ENCODE measurements around the gene EYA3.

DNA sequence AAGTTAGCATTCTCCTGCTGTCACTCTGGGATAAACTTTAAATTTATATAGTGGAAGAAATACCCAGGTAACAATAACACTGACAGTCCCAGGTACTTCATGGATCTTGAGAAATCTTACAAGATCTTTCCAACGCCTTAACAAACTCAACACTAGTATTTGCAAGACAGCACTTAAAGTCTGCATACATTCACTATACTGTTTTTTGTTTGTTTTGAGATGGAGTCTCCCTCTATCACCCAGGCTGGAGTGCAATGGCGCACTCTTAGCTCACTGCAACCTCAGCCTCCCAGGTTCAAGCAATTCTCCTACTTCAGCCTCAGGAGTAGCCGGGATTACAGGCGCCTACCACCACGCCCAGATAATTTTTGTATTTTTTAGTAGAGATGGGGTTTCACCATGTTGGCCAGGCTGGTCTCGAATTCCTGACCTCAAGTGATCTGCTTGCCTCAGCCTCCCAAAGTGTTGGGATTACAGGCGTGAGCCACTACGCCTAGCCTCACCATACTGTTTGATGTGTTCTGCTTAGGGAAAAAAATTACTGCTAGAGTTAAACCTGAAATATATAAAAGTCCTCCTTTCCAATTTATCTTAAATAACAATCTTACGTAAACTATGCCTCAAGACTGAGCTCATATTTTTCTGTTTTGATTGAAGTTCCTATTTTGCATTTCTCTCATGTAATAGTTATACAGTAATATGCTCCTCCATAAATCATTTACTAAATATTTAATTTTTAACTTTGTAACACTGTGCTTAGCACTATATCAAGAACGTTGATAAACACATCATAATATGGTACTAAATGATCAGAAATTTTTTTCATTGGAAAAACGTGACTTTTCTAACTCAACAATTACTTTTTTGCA is 17.5 kb downstream of the EYA3 start:
- TF ChIP-seq ZNF274 (IDR thresholded peaks at IDR 0.05; ENCODE audit: low read depth, low read length) (no peak), YY1 (IDR thresholded peaks at IDR 0.05; ENCODE audit: insufficient read depth, insufficient read length) (no peak), SUZ12 (IDR thresholded peaks at IDR 0.05; ENCODE audit: extremely low read depth, insufficient read depth, insufficient read length) (no peak)

Data from NT2/D1 (cell line).